Stomach (tissue), 4 donors: ENCODE data around the gene KATNB1.
"Not testable (repeated sequence)": the region's sequence is repeated elsewhere in the genome, so short reads cannot be mapped to it uniquely, and the experiment has no call there.

Source experiments
- EP300 ChIP-seq: sonication (generic); formaldehyde crosslinking; IDR thresholded peaks from one replicate; pipeline ENCODE4 v1.6.1; 2017; ENCODE audit warnings: antibody characterized with exemption
- POLR2A ChIP-seq, 4 donors: fragments of 450-650 bp; IDR thresholded peaks; one replicate each; pipeline ENCODE4 v1.6.1; 2016; ENCODE audit warnings: antibody characterized with exemption in 4 of 4, control low read depth in 2 of 4, mild to moderate bottlenecking in 1 of 4, moderate library complexity in 1 of 4

DNA sequence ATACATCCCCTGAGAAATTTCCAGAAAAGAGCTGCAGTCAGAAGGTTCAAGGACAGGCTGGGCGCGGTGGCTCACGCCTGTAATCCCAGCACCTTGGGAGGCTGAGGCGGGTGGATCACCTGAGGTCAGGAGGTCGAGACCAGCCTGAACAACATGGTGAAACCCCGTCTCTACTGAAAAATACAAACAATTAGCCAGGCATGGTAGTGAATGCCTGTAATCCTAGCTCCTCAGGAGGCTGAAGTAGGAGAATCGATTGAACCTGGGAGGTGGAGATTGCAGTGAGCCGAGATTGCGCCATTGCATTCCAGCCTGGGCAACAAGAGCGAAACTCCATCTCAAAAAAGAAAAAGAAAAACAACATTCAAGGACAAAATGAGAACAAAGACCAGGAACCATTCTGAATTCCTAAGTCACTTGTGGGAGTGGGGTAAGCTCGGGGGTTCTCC is 47.1 kb downstream of the KATNB1 start:
- TF ChIP-seq EP300; POLR2A (IDR thresholded peaks at IDR 0.05): not testable (repeated sequence)
